HG02571 (cell line): Measurements from ENCODE around the gene SP140.
"Not testable (repeated sequence)": the region's sequence is repeated elsewhere in the genome, so short reads cannot be mapped to it uniquely, and the experiment has no call there.

Experiments
- ATAC-seq: cut with Tn5 transposase; IDR thresholded peaks from one replicate; pipeline ENCODE4 v1.9.1; 2021; ENCODE audit warnings: mild to moderate bottlenecking, moderate library complexity; ENCODE audit not compliant: unreplicated experiment

SP140 gene

GRCh38 chr2:230225486-230225885, at the start of gene SP140:
Gene SP140, plus strand, starts transcription at chr2:230225736. Its CDS starts 109 bp downstream, at chr2:230225845.
- ATAC-seq: peak; percentile 87

GRCh38 chr2:230176996-230177395, 48.5 kb upstream of the SP140 start:
- ATAC-seq: no peak

DNA sequence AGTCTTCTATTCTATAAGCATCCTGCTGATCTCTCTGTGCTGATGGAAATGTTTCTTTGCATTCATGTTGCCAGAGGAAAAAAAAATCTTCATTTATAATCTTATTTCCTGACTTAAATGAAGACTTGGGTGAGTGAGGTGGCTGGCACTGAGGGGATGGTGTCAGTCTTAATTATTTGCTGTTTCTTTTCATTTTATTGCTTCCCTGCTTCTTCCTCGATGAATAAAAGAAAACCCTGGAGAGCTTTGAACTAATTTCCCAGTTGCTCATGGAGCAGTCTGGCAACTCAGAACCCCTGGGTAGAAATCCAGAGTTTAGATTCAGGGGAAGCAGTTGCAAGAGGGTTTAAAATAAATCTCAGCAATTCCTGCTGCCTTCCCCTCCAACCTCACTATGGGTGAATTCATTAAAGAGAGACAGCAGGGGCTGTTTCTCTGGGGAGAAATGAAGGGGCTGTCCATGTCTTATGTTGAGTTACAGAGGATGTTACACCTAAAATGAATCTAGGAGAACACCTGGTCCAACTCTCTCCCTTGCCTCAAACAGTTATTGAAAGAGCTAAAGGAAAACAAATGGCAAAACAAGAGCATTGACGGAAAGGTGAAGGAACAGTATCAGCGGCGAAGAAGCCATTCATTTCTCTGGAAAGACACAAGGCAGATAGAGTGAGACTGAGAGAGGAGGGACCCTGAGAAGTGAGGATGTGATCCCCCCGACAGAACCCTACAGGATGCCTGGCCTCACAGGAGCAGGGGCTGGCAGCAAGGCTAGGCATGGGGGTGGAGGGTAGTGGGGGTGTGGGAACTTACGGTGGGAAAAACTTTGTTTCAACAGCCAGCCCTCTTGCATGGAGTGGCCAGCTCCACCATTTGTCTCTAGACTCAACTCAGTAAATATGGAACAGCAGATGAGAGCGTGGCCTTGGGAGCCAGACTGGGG, 46.7 kb upstream of the SP140 start:
- no peak for ATAC-seq

GRCh38 chr2:230179907-230180306, 45.6 kb upstream of the SP140 start:
- no peak for ATAC-seq

GRCh38 chr2:230181195-230181594, 44.3 kb upstream of the SP140 start:
- no peak for ATAC-seq

DNA sequence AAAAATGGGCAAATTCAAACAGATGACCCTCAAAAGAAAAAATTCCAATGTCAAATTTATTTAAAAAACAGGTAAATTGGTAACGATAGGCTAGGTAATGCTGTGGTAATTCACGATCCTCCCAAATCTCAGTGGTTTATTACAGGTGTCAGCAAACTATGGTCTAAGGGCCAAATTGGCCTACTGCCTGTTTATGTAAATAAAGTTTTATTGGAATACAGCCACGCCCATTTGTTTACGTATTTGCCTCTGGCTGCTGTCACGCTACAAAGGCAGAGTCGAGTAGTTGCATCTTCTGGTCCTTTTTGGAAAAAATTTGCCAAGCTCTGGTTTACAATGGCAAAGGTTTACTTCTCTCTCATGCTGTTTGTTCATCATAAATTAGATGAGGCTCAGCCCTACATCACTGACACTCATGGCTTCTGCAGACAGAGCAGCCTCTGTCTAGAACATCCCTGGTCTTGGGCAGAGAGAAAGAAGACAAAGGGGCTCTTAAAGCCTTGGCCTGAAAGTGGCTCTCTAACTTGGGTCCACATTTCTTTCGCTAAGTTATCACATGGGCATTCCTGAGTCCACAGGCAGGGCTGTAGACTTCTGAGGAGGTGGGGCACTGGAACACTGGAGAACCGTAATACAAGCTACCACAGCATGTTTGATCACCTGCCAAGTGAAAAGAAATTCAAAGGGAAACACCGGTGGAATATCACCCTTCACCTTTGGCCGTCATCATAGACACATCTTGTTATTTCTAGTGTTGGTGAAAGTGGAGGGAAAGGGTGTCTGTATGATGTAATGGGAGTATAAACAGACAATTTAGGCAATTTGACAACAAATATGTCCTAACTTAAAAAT, 40.6 kb upstream of the SP140 start:
- no peak for ATAC-seq

GRCh38 chr2:230202430-230203109, 23.0 kb upstream of the SP140 start:
- ATAC-seq: peak; percentile 52

DNA sequence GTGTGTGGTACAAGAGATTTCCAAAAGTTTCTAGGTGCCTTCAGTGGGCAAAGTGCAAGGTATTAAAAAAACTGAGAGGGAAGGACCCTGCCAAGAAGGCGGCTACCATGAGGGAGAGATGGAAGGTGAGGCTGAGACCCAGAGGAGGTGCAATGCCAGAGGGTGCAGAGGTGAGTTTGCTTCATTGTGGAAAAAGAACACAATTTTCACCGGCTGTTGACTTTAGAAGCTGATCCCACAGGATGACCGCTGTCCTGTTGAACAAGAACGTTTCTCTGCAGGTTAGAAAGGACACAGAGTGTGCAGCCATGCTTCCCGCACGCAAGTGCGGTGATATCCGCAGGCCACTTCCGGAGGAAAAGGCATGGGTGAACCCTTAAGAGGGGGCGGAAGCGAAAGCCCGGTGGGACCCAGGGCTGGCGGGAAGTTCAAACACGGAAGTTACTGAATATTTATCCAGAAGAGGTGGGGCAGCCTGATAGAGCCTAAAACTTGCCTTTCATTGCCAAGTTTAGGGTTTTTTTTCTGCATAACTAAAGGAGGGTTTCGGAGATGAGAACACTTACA, 22.3 kb upstream of the SP140 start:
- ATAC-seq: peak; percentile 43

DNA sequence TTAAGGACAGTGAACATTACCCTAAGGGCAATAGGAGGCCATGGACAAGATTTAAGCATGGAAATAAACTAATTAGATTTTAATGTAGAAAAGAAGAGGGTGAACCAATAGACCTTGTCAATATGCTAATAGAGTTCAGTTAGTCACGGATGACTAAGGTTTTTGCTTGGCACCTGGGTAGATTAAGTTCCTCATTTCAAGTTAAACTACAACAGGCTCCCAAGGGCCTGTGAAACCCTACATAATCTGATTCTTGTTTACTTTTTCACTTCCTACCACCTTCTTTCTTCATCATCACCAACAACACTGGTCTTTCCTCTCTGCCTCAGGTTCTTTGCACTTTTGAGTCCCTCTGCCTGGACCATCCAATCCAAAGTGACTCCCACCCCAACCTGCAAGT, 20.5 kb upstream of the SP140 start:
- no peak for ATAC-seq

DNA sequence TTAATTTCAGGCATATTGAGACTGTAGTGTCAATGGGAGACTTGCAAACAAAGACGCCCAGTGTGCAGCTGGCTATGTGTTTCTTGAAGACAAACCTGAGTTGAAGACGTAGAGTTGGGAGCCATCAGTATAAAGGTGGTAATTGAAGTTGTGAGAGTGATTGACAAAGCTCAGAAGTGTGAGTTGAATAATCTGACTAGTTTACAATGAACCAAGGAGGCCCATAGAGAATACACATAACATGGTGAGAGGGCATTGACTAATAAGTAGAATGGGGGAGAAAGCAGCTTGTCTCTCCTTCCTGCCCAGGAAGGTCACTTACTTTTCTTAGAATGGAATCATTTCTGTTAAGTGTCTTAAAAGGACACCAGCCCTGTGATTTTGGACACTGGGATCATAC, 19.8 kb upstream of the SP140 start:
- ATAC-seq: no peak

DNA sequence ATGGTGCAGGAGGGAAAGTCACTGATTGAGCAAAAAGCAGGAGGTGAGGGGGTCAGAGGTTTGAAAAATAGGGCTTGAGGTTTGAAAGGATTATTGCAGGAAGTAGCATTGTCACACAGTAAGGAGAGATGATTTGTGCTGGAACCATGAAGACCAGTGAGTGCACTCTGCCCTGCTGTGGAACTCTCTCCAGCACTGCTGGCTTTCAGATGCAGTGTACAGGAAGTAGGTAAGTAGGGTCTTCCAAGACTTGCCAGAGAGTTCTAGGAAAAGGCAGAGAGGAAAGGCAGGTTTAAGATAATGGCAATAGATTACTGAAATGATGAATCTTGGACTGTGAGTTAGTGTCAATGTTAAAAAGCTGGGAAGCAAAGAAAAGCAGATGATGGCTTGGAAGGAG, 17.0 kb upstream of the SP140 start:
- no peak for ATAC-seq

GRCh38 chr2:230209422-230210051, 16.0 kb upstream of the SP140 start:
- ATAC-seq: no peak

DNA sequence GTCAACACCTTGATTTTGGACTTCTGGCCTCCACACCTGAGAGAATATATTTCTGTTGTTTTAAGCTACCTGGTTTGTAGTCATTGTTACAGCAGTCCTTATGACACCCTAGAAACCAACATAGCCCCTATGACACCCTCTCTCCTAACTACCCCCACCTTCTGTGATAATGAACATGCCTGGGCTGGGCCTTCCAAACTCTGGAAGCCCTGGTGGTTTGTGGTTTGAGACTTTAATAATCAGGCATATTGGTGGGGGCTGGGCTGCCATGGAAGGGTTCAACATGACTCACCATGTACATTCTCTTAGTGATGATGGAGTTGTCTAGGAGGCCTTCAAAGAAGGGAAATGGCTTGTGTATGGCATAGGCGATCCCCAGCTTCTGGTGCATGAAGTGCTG, 9.0 kb upstream of the SP140 start:
- no peak for ATAC-seq

- ATAC-seq: no peak
Observed at GRCh38 chr2:230217424-230217823, 8.1 kb upstream of the SP140 start.

- ATAC-seq: no peak
Observed at GRCh38 chr2:230218421-230218820, 7.1 kb upstream of the SP140 start.

DNA sequence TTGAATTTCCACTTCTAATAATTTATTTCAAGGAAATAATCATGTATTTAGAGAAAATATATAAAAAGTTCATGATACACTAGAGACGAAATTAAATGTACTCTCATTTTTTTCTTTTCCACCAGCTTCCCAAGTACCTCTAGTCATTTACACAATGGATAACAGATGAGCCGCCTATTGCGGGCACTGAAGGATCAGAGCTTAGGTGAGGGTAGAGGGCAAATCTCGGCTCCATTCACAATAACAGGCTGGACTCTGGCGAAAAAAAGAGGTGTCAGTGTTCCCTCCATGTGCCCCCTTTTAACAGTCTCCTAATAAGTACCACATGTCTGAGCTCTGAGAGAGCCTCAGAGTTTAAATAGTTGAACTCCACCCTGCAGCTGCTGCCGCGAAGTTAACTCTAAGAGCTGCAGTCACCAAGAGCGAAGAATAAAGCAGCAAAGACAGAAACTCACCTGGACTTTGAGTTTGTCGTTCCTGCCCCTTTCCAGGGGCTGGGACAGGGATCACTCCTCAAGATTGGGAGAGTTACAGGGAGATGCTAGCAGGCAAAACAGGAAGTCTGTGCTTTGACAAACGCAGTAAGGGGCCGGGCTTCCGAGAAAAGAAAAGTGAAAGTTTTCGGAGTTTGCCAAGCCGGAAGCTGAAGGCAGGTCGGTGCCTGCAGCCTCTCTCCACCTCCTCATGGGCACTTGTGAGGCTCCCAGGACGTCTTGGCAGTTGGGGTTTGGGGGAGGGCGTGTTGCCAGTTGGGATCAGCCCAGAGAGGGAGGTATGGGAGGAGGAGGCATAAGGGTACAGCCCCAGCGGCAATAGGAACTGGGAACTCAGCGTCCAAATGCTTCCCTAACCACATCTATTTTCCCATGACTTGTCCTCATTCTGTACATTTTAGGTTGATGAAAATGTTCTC, 5.9 kb upstream of the SP140 start, which contains the start of gene SP110:
SP110 (minus strand) TSS at position 566 of the 913 bp plus-strand sequence. CDS start 3,057 bp downstream, outside the sequence.
- ATAC-seq: peak; percentile 73

- ATAC-seq: no peak
Observed at GRCh38 chr2:230220347-230220969, 5.1 kb upstream of the SP140 start.

DNA sequence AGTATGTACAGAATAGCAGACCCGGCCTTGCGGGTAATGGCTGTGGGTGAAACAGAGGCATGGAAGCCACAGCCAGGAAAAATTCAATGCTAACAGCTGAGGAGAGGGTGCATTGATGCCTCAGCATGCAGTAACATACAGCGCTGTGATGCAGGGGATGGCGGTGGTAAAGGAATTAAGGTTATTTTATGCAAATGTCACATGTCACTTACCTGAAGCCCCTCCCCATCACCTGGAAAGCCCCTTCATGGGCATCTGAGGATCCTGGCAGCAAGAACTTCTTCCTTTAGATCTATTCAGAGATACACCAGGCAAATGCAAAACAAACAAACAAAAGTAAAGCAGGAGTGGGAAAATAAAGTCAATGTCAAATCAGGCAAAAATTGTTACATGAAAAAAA, 4.0 kb upstream of the SP140 start:
- no peak for ATAC-seq

- not testable (repeated sequence) for ATAC-seq
Observed at GRCh38 chr2:230222829-230223228, 2.7 kb upstream of the SP140 start.
